Muscle of leg (tissue), 11 donors: ENCODE data around the gene AKT1. TPM values are rescaled to one million over a fixed set of nuclear protein-coding genes. Genes with fewer than 3 reads are reported as not detected.

Source experiments
- DNase-seq: peaks from one replicate; pipeline ENCODE4 v3.0.0; 2013
- H3K27ac ChIP-seq: one replicate; pipeline ENCODE4 v1.5.1; 2013; ENCODE audit warnings: mild to moderate bottlenecking, low read length, control low read depth
- H3K27me3 ChIP-seq: one replicate; pipeline ENCODE4 v1.6.1; 2013; ENCODE audit warnings: low read length; ENCODE audit not compliant: control insufficient read depth, insufficient read depth
- H3K36me3 ChIP-seq: one replicate; pipeline ENCODE4 v1.6.1; 2013; ENCODE audit warnings: low read length; ENCODE audit not compliant: control insufficient read depth, insufficient read depth
- H3K4me1 ChIP-seq: one replicate; pipeline ENCODE4 v1.6.1; 2013; ENCODE audit warnings: low read length; ENCODE audit not compliant: control insufficient read depth, insufficient read depth
- H3K4me3 ChIP-seq: one replicate; pipeline ENCODE4 v1.5.1; 2013; ENCODE audit warnings: low read length, control low read depth
- H3K9me3 ChIP-seq: replicated peaks from 2 replicates; pipeline ENCODE4 v1.6.1; 2013; ENCODE audit warnings: low read depth, low read length; ENCODE audit not compliant: control insufficient read depth
- WGBS: methylation state at CpG from one replicate; pipeline ENCODE4 v1.1.5; 2013; ENCODE audit warnings: missing lambda C conversion rate; ENCODE audit not compliant: insufficient coverage; 5-methylcytosine and 5-hydroxymethylcytosine counted together
- polyA plus RNA-seq, 8 donors: library from polyadenylated mRNA; unstranded; fragments of 120-200 nt; gene quantifications; one replicate each; pipeline versions ENCODE4 v1.2.1 to v1.2.3, GENCODE V29; 2013; ENCODE audit warnings: inconsistent platforms in 1 of 8, low replicate concordance in 1 of 8; ENCODE audit not compliant: insufficient read length in 8 of 8, insufficient read depth in 1 of 8
- total RNA-seq: library from RNA; stranded (reverse); fragments of 120-200 nt; gene quantifications from one replicate; pipeline ENCODE4 v1.2.4, GENCODE V29; 2013

Gene AKT1
- total and polyA plus RNA-seq, 9 donors = 135 to 255 (median 217) TPM

- H3K4me3 ChIP-seq = no peak overlapping the region
- no peak for DNase-seq
- 90% methylated on average over 9 of the region's 9 CpGs for WGBS
- no peaks in the 10 kb centered on the region for H3K27me3 ChIP-seq
- H3K27ac ChIP-seq = no peak overlapping the region
- H3K9me3 ChIP-seq = no peaks in the 10 kb centered on the region
- H3K4me1 ChIP-seq = peaks cover 33% of the 10 kb centered on the region
- H3K36me3 ChIP-seq = peaks cover 46% of the 10 kb centered on the region
Measured at GRCh38 chr14:104745431-104745830, 50.1 kb downstream of the AKT1 start.

GRCh38 chr14:104744484-104744883 is 51.1 kb downstream of the AKT1 start:
- Histone ChIP-seq H3K36me3 (peaks cover 52% of the 10 kb centered on the region), H3K4me1 (peaks cover 26% of the 10 kb centered on the region), H3K4me3 (no peak overlapping the region), H3K27me3 (no peaks in the 10 kb centered on the region), H3K9me3 (no peaks in the 10 kb centered on the region), H3K27ac (no peak overlapping the region)
- DNase-seq = no peak
- WGBS = 94% methylated on average over 9 of the region's 10 CpGs

GRCh38 chr14:104743461-104744380 is 51.8 kb downstream of the AKT1 start:
- H3K36me3 ChIP-seq = peaks cover 59% of the 10 kb centered on the region
- no peaks in the 10 kb centered on the region for H3K27me3 ChIP-seq
- peaks cover 18% of the 10 kb centered on the region for H3K4me1 ChIP-seq
- H3K27ac ChIP-seq = no peak overlapping the region
- no peaks in the 10 kb centered on the region for H3K9me3 ChIP-seq
- WGBS = 88% methylated on average over 26 of the region's 28 CpGs
- no peak overlapping the region for H3K4me3 ChIP-seq
- DNase-seq = no peak

- no peaks in the 10 kb centered on the region for H3K9me3 ChIP-seq
- H3K36me3 ChIP-seq = peaks cover 59% of the 10 kb centered on the region
- no peaks in the 10 kb centered on the region for H3K27me3 ChIP-seq
- H3K4me1 ChIP-seq = peaks cover 9% of the 10 kb centered on the region
- no peak for DNase-seq
- no peak overlapping the region for H3K27ac ChIP-seq
- H3K4me3 ChIP-seq = no peak overlapping the region
- 82% methylated on average over 28 of the region's 32 CpGs for WGBS
Measured at GRCh38 chr14:104742586-104743455, 52.7 kb downstream of the AKT1 start.

GRCh38 chr14:104741803-104742251 is 53.7 kb downstream of the AKT1 start:
- 96% methylated on average over 15 of the region's 23 CpGs for WGBS
- peaks cover 6% of the 10 kb centered on the region for H3K4me1 ChIP-seq
- H3K4me3 ChIP-seq = no peak overlapping the region
- no peaks in the 10 kb centered on the region for H3K27me3 ChIP-seq
- DNase-seq = no peak
- H3K9me3 ChIP-seq = no peaks in the 10 kb centered on the region
- H3K36me3 ChIP-seq = peaks cover 59% of the 10 kb centered on the region
- H3K27ac ChIP-seq = no peak overlapping the region

GRCh38 chr14:104741108-104741802 is 54.3 kb downstream of the AKT1 start:
- Histone ChIP-seq H3K4me3 (no peak overlapping the region), H3K4me1 (peaks cover 11% of the 10 kb centered on the region), H3K9me3 (no peaks in the 10 kb centered on the region), H3K27me3 (no peaks in the 10 kb centered on the region), H3K36me3 (peaks cover 59% of the 10 kb centered on the region), H3K27ac (no peak overlapping the region)
- no peak for DNase-seq
- WGBS = 89% methylated on average over 23 of the region's 29 CpGs

GRCh38 chr14:104739546-104740516 is 55.7 kb downstream of the AKT1 start:
- Histone ChIP-seq H3K4me3 (no peak overlapping the region), H3K27me3 (no peaks in the 10 kb centered on the region), H3K27ac (no peak overlapping the region), H3K36me3 (peaks cover 51% of the 10 kb centered on the region), H3K9me3 (no peaks in the 10 kb centered on the region), H3K4me1 (peaks cover 26% of the 10 kb centered on the region)
- 86% methylated on average over 28 of the region's 29 CpGs for WGBS
- DNase-seq = no peak

GRCh38 chr14:104739026-104739425 is 56.5 kb downstream of the AKT1 start:
- Histone ChIP-seq H3K9me3 (no peaks in the 10 kb centered on the region), H3K4me3 (no peak overlapping the region), H3K36me3 (peaks cover 45% of the 10 kb centered on the region), H3K27me3 (no peaks in the 10 kb centered on the region), H3K4me1 (peaks cover 34% of the 10 kb centered on the region), H3K27ac (no peak overlapping the region)
- 93% methylated on average over 17 of the region's 17 CpGs for WGBS
- no peak for DNase-seq

- WGBS = 90% methylated on average over 18 of the region's 18 CpGs
- H3K27ac ChIP-seq = no peak overlapping the region
- no peak for DNase-seq
- H3K36me3 ChIP-seq = peaks cover 41% of the 10 kb centered on the region
- no peaks in the 10 kb centered on the region for H3K9me3 ChIP-seq
- no peaks in the 10 kb centered on the region for H3K27me3 ChIP-seq
- peaks cover 38% of the 10 kb centered on the region for H3K4me1 ChIP-seq
- no peak overlapping the region for H3K4me3 ChIP-seq
Measured at GRCh38 chr14:104738375-104739019, 57.1 kb downstream of the AKT1 start.
